ENCODE measurements around the gene RETREG1.
A peak's percentile ranks its signal among the peaks of the same experiment; 100 is the strongest.
"Not testable (repeated sequence)": the region's sequence is repeated elsewhere in the genome, so short reads cannot be mapped to it uniquely, and the experiment has no call there.

Gene RETREG1

DNA sequence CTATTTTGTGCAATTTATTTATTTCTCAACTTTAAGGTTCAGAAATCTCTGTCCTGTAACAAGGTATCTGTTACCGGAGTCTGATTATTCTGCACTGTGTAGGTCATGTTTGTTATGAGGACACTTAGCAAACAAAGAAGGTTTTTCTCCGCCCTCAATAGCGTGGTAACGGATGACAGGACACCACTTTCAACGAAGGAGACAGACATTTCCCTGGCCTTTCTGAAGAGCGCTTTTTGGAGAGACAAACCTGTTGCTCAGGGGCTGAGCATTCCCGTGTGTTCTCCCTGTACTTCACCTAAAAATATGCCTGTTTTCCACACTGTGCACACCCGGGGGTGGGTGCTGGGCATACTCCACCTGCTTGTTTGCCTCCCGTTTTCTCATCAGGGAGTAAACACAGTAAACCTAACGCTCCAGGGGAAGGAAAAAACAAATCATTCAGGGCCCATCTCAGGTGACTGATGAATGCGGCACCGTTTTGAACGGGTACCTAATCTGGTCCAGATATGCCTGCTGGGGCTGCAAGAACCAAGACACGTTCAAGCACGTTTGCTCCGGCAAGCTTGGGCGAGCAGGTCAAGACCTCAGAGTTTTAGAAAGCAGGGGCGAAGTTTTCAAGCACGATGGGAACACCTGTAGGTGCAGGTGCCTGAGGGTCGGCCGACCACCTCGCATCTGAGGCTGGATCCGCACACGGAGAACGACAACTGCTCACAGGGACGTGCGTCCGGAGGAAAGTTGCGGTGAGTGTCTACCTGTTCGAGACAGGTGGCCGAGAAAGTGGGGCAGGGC lies 859 bp downstream of the RETREG1 start:
- peak in 1 of 2 donors; percentile 32 for DNase-seq

GRCh38 chr5:16612007-16612406 lies 4.8 kb downstream of the RETREG1 start:
- DNase-seq: no peak

DNA sequence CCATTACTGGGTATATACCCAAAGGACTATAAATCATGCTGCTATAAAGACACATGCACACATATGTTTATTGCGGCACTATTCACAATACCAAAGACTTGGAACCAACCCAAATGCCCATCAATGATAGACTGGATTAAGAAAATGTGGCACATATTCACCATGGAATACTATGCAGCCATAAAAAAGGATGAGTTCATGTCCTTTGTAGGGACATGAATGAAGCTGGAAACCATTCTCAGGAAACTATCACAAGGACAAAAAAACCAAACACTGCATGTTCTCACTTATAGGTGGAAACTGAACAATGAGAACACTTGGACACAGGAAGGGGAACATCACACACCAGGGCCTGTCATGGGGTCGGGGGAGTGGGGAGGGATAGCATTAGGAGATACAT lies 5.9 kb downstream of the RETREG1 start:
- not testable (repeated sequence) for DNase-seq

DNA sequence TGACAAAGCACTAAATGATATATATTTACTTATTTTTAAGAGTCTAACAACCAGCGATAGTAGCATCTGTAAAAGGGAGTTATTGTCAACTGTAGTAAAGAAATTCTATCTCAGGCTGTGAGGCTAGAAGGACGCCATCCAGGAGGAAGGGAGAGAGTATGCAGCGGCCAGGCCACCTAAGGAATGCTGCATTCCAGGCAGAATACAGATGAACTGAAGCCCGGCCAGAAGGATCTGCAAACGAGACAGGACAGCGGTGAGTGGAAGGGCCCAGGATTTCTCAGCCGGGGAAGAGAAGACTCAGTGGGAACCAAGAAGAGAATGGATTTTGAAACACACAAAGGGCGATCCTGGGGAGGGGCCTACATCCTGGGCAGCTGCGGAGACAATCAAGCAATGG lies 7.4 kb downstream of the RETREG1 start:
- no peak for DNase-seq

GRCh38 chr5:16606628-16607027 lies 10.2 kb downstream of the RETREG1 start:
- DNase-seq: no peak

- DNase-seq: no peak
These were observed 13.1 kb downstream of the RETREG1 start for GRCh38 chr5:16603701-16604100.

- no peak for DNase-seq
These were observed 13.5 kb downstream of the RETREG1 start for GRCh38 chr5:16603295-16603694.

GRCh38 chr5:16602182-16602581 lies 14.6 kb downstream of the RETREG1 start:
- DNase-seq: no peak

DNA sequence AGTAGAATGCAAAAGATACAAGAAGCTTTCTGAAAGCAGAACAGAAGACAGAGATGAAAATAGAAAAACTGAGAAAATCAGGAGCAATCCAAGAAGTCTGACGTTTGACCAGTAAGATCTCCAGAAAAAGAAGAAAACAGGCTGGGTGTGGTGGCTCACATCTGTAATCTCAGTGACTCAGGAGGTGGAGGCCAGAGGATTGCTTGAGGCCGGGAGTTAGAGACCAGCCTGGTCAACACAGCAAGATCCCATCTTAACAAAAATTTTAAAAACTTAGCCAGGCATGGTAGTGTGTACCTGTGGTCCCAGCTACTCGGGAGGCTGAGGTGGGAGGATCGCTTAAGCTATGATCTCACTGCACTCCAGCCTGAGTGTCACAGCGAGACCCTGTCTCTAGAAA lies 15.9 kb downstream of the RETREG1 start:
- DNase-seq: no peak

DNA sequence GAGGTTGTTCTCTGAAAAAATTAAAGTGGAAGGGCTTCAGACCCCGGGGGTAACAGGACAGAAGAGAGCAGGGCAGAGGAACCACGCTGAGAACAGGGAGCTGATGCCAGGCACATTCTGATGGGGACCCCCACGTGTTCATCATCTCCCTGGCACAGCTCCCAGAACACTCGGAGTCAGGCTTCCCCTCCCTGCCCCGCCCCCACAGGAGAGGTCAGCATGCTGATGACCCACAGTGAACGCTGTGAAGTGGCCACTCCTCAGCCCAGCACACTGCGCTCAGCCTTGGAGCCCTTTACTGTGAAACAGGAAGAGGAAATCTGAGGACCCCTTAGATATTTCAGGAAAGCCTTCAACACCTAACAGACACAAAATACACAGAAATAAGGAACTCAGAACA lies 16.4 kb downstream of the RETREG1 start:
- no peak for DNase-seq

DNA sequence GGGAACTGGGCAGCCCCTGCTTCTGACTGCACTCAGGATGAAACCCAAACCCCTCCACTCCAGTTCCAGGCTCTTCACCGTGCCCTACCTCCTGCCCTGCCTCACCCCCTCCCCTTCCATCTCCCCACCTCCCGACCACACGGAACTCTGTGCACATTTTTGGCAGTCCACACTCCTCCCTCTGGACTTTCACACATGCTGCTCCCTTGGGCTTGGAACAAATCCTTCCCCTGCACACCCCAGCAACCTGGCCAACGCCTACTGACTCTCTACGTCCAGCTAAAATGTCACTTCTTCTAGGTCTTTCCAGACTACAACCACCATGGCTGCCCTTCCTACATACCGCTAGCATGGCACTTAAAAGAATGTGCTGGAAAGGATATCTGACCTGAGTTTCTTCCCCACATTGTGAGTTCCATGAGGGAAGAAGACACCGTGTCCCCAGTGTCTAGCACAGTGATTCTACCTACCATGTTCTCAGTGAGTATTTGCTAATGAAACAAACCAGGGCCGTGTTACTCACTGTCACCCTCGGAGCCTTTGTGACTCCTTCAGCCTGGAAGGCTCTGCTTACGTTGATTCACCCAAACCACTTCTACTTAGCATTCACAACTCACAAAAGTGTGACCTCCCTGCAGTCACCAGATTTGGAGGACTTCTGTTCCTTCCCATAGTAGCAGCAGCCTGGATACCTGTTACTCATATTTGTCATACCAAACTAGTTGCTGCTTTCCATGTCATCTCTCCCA lies 18.7 kb downstream of the RETREG1 start:
- DNase-seq: no peak

GRCh38 chr5:16596581-16596940 lies 20.2 kb downstream of the RETREG1 start:
- DNase-seq: no peak

DNA sequence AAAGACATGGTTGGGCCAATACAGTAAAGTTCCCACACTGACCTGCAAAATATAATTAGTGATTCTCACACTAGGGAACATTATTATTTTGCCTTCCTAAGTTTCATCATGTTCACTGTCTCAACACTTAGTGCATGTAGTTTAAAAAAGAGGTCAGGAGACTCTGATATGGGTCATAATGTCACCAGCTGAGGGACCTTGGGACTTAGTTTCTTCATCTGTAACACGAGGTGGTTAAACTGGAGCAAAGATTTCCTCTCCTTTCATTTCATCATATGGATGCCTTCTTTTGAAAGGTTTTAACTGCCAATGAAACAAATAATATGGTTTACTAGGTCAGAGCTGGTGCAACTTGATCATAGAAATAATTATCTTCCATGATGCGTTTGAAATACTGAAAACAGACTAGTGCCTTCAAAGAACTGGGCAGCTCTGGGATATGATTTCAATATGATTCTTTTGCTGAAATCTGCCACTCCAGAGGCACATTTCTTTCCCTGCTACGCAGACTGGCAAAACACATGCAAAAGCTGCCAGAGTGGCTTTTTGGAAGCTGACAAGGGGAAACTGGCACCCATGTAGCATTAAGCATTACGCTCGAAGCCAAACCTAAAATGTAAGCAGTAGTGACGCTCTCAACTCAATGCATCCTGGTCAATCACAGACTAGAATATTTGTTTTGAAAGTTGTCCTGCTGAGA lies 20.8 kb downstream of the RETREG1 start:
- no peak for DNase-seq

DNA sequence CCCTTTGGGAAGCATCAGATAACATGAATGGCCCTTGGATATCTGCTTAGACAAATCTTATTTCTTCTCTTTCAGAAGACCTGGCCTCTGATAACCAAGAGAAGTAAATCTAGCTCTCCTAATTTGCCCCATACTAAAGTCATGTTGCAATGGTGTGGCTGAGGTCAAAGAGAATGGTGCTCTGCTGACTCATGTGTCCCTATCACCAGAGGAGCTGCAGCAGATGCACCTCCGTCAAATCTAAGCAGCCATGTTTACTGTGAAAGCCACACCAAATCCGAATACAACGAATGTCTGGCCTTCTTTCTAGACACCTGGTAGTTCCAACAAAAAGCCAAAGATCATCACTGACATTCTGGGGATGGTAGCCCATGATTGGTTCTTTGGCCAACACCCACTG lies 23.2 kb downstream of the RETREG1 start:
- DNase-seq: no peak

DNA sequence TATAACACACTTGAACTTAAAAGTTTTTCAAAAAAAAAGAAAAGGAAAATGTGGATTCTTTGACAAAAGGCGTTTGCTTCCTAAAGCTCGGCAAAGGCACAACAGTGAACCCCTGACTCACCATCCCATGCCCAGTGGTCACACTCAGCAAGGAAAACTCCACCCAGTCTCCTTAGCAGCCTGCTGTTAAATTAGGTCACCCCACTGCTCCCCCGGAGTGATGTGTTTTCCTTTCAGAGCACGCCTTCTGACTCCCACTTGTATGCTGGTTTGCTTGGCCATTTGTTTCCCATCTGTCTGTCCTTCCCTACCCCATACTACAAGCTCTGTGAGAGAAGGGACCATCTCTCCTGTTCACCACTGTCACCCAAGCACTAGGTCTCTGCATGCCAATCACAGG lies 23.8 kb downstream of the RETREG1 start:
- DNase-seq: no peak

GRCh38 chr5:16592255-16592654 lies 24.5 kb downstream of the RETREG1 start:
- DNase-seq: no peak

DNA sequence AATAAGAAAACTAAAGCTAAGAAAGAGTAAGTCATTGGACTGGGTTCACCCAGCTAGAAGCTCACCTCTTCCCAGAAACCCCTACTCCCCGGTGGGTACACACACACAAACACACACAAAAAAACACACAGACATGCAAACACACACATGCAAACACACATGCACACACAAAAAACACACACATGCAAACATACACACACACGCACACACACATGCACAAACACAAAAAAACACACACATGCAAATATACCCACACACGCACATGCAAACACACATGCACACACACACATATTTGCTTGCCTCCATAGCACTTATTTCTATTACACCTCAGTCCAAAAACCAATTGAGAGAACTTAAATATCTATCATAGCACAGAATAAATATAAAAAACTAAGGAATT lies 26.1 kb downstream of the RETREG1 start:
- DNase-seq: no peak

DNA sequence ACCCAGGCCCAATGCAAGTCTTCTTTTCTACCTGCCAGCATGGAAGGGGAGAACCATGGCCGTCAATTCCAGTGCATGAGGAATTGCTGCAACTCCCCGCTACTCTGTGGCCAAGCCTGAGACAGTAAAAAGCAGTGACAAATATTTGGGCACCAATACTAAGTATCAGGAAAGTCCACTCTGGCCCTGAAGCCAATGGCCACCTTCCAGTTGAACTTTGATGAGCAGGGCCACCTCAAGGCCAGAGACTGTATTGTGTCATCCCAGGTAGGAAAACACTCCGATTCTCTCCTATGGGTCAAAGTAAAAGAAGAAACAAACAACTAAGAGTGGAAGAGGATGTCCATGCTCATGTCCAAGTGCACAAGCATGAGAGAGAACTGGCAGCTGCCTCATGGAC lies 27.1 kb downstream of the RETREG1 start:
- no peak for DNase-seq

DNA sequence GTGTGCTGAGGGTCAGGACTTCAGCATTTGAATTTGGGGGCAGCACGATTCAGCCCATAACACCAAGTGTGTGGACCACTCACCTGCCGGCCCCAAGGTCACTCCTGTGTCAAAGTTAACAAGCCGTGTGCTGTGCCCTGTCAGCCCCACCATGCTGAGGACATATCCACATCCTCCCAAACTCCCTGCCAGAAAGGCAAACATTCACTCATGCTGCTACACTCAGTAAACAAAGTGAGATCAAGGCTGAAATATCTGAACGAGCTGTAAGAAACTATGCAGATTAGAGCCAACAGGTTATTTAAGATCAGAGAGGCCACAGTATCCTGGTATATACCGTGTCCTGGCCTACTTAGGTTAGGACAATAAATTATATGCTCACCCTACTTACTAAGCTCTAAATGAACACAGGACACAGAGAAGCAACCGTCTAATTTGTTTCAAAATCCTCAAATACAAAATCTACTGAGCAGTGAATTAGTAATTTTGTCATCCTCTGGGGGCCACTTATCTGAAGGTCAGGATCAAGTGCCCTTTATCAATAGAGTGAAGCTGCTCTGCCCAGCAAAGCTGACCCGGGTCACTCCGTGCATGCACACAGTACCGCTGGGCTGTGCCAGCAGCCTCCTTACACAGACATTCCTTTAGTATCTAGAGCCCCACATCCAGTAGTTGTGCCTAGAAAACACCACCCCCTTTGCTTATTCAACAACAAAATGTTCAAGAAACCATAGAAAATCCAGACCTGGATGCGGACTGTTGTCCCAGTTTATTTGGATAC lies 28.2 kb downstream of the RETREG1 start:
- no peak for DNase-seq

DNA sequence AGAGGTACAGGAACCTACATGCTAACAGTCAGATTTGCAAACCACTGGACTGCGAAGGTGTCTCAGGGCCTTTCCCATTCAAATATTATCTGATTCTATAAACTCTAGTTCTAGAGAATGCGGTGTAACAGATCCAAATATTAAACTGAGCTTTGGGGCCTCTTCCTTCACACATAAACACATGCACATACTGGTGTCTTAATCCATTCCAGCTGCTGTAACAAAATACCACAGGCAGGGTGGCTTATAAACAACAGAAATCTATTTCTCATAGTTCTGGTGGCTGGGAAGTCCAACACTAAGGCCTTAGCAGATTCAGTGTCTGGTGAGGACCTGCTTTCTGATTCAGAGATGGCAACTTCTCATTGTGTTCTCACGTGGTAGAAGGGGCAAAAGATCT lies 30.2 kb downstream of the RETREG1 start:
- DNase-seq: no peak

DNA sequence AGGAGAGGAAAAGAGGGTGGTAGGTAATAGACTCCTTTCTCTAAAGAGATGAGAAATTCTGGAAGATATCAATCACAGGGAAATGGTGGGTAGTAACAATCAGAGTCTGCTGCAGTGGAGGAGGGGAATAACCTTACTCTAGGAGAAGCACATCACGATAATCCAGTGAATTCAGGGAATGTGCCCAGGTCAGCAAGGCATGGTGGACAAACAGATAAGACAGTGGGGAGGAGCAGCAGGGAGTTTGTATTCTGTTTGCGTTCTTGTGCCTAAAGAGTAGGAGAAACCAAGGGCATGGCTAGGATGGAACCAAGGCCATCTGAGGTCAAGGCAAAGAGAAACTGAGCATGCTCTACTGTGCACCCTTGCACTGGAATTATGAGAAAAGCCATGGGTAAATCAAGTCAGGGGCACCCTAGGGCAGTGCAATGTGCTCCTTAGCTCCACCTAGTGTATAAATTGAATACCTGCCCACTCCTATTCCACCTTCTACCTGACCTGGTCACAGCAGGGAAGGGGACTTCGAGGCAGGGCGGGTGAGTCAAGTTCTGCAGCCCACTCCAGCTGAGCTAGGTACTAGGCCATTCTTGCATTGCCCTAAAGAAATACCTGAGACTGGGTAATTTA lies 31.6 kb downstream of the RETREG1 start:
- no peak for DNase-seq

- DNase-seq: no peak
These were observed 34.7 kb downstream of the RETREG1 start for GRCh38 chr5:16582081-16582480.

- no peak for DNase-seq
These were observed 36.4 kb downstream of the RETREG1 start for GRCh38 chr5:16580382-16580781.

All from stimulated activated CD4-positive, alpha-beta T cell treated with anti-CD3 and anti-CD28 coated beads, Interleukin-2, amount 100 ng/mL, for 24 hours (primary cell).